ENCODE results near the gene ENOX1.

DNA sequence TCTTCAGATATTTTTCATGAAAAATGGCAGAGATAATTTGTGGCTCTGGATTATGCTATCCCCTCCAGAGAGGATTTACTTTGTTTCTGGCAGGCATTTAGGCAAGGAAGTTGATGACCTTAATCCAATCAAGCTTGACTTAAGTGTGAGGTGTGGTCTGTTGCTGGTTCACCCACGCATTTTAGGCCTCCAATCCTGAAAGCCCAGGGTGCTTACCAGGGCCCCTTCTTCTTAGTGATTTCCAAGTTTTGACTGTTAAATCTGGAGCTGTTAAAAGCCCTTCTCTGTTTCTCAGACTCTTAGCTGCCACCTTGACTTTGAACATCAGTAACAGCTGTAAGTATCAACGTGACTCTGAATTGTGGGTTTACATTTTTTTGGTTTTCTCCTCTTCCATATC, 601.5 kb downstream of the ENOX1 start:
- TF ChIP-seq, protein P1, sequence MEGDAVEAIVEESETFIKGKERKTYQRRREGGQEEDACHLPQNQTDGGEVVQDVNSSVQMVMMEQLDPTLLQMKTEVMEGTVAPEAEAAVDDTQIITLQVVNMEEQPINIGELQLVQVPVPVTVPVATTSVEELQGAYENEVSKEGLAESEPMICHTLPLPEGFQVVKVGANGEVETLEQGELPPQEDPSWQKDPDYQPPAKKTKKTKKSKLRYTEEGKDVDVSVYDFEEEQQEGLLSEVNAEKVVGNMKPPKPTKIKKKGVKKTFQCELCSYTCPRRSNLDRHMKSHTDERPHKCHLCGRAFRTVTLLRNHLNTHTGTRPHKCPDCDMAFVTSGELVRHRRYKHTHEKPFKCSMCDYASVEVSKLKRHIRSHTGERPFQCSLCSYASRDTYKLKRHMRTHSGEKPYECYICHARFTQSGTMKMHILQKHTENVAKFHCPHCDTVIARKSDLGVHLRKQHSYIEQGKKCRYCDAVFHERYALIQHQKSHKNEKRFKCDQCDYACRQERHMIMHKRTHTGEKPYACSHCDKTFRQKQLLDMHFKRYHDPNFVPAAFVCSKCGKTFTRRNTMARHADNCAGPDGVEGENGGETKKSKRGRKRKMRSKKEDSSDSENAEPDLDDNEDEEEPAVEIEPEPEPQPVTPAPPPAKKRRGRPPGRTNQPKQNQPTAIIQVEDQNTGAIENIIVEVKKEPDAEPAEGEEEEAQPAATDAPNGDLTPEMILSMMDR (IDR thresholded peaks at IDR 0.05), result no peak
- TF ChIP-seq ZFX (IDR thresholded peaks at IDR 0.05; ENCODE audit: borderline replicate concordance), result no peak
